Upper lobe of left lung (tissue), 4 donors: ENCODE results near the gene TUBGCP6.
A peak's percentile ranks its signal among the peaks of the same experiment; 100 is the strongest.

Source experiments
- POLR2A ChIP-seq, 4 donors: fragments of 450-650 bp; IDR thresholded peaks; one replicate each; pipeline ENCODE4 v1.5.1; 2016 to 2017; ENCODE audit warnings: antibody characterized with exemption in 4 of 4, mild to moderate bottlenecking in 2 of 4
- POLR2AphosphoS5 ChIP-seq, 2 donors: sonication (generic); formaldehyde crosslinking; IDR thresholded peaks; one replicate each; pipeline ENCODE4 v1.5.1; 2017; ENCODE audit warnings: antibody characterized with exemption in 2 of 2
- TF ChIP-seq, protein P1 (sequence below), 6 experiments: fragments of 450-650 bp in 4 of 6; fragments of 200-600 bp in 2 of 6; sonication (generic) in 2 of 6; IDR thresholded peaks; one replicate each; pipeline ENCODE4 v1.5.1; 2016 to 2019; ENCODE audit warnings: antibody characterized with exemption in 6 of 6

- TF ChIP-seq POLR2AphosphoS5 (IDR thresholded peaks at IDR 0.05), result no peak
- TF ChIP-seq, protein P1, sequence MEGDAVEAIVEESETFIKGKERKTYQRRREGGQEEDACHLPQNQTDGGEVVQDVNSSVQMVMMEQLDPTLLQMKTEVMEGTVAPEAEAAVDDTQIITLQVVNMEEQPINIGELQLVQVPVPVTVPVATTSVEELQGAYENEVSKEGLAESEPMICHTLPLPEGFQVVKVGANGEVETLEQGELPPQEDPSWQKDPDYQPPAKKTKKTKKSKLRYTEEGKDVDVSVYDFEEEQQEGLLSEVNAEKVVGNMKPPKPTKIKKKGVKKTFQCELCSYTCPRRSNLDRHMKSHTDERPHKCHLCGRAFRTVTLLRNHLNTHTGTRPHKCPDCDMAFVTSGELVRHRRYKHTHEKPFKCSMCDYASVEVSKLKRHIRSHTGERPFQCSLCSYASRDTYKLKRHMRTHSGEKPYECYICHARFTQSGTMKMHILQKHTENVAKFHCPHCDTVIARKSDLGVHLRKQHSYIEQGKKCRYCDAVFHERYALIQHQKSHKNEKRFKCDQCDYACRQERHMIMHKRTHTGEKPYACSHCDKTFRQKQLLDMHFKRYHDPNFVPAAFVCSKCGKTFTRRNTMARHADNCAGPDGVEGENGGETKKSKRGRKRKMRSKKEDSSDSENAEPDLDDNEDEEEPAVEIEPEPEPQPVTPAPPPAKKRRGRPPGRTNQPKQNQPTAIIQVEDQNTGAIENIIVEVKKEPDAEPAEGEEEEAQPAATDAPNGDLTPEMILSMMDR (IDR thresholded peaks at IDR 0.05), result peak; percentile 78 to 88 (median 84)
- no peak for TF ChIP-seq POLR2A (IDR thresholded peaks at IDR 0.05)
Observed at GRCh38 chr22:50209893-50210292, 34.9 kb downstream of the TUBGCP6 start.
